Measurements from ENCODE around the gene STXBP1. TPM values are rescaled to one million over a fixed set of nuclear protein-coding genes. Genes with fewer than 3 reads are reported as not detected.

The STXBP1 gene
- total and polyA plus RNA-seq, 8 donors, result 5.2 to 77.7 (median 17.6) TPM

DNA sequence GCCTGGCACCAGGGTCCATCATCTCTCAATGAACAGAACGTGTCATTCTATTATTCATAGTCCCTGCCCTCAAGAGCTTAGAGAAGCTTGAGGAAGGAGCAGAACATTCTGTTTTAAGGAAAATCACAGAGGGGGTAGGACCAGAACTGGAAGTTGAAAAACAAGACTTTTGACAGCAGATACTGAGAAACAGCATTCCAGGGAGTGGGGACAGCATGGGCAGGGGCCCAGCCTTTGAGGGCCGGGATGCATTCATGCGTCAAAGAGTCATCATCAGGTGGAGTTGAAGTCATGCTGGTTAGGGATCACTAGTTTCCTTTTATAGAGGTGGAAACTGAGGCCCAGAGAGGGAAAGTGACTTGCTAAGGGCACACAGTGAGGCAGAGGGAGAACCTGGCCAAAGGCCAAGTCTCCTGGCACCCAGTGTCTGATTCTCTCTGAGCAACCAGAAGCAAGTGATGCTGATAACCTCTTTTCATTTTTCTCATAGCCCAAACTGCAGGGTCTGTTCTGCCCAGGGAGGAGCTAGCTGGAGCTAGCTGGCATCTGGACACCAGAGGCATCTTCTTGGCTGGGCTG is 41.5 kb upstream of the STXBP1 start:
- Histone ChIP-seq H3K27me3 (peaks cover 0 to 7% (median 0%) of the 10 kb centered on the region in 3 donors), H3K27ac (peak overlapping the region; percentile 97 to 99 (median 98)), H3K9me3 (no peaks in the 10 kb centered on the region), H3K36me3 (no peaks in the 10 kb centered on the region), H3K4me3 (no peak overlapping the region), H3K4me1 (peaks cover 66 to 79% (median 74%) of the 10 kb centered on the region in 4 donors)
- DNase-seq, result peak; percentile 43 to 53
- TF ChIP-seq EP300 (IDR thresholded peaks at IDR 0.05) (no peak), POLR2AphosphoS5 (IDR thresholded peaks at IDR 0.05) (peak in 1 of 3 donors; percentile 46)
- intact Hi-C loops (cut with DNase I; ENCODE audit: low total_unique reads), result no loop called here
- 70 to 78% (median 74%) methylated on average over 3 of the region's 3 CpGs for WGBS, 5 donors

DNA sequence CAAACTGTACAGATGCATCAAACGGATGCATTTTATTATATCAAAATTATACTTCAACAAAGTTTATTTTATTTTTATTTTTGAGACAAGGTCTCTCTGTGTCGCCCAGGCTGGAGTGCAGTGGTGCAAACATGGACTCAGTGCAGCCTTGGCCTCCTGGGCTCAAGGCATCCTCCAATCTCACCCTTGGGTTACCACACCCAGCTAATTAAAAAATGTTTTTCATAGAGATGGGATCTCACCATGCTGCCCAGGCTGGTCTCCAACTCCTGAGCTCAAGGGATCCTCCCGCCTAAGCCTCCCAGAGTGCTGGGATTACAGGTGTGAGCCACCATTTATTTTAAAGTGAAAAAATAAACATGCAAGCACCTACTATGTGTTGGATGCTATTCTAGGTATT is 40.1 kb upstream of the STXBP1 start:
- H3K27me3 ChIP-seq, result peaks cover 0 to 7% (median 0%) of the 10 kb centered on the region in 3 donors
- no peak for TF ChIP-seq POLR2AphosphoS5 (IDR thresholded peaks at IDR 0.05)
- no peak for TF ChIP-seq POLR2A (IDR thresholded peaks at IDR 0.05)
- TF ChIP-seq EP300 (IDR thresholded peaks at IDR 0.05), result no peak
- TF ChIP-seq, protein P1, sequence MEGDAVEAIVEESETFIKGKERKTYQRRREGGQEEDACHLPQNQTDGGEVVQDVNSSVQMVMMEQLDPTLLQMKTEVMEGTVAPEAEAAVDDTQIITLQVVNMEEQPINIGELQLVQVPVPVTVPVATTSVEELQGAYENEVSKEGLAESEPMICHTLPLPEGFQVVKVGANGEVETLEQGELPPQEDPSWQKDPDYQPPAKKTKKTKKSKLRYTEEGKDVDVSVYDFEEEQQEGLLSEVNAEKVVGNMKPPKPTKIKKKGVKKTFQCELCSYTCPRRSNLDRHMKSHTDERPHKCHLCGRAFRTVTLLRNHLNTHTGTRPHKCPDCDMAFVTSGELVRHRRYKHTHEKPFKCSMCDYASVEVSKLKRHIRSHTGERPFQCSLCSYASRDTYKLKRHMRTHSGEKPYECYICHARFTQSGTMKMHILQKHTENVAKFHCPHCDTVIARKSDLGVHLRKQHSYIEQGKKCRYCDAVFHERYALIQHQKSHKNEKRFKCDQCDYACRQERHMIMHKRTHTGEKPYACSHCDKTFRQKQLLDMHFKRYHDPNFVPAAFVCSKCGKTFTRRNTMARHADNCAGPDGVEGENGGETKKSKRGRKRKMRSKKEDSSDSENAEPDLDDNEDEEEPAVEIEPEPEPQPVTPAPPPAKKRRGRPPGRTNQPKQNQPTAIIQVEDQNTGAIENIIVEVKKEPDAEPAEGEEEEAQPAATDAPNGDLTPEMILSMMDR (IDR thresholded peaks at IDR 0.05), result no peak
- WGBS, 5 donors, result 86 to 92% (median 90%) methylated on average over 3 of the region's 3 CpGs
- H3K27ac ChIP-seq, result peak overlapping the region in 4 of 5 donors; percentile 87 to 99 (median 96)
- no peaks in the 10 kb centered on the region for H3K36me3 ChIP-seq
- no peak overlapping the region for H3K4me3 ChIP-seq
- peaks cover 64 to 78% (median 75%) of the 10 kb centered on the region in 4 donors for H3K4me1 ChIP-seq
- H3K9me3 ChIP-seq, result no peaks in the 10 kb centered on the region
- no peak for DNase-seq
- intact Hi-C loops (cut with DNase I; ENCODE audit: low total_unique reads), result no loop called here

DNA sequence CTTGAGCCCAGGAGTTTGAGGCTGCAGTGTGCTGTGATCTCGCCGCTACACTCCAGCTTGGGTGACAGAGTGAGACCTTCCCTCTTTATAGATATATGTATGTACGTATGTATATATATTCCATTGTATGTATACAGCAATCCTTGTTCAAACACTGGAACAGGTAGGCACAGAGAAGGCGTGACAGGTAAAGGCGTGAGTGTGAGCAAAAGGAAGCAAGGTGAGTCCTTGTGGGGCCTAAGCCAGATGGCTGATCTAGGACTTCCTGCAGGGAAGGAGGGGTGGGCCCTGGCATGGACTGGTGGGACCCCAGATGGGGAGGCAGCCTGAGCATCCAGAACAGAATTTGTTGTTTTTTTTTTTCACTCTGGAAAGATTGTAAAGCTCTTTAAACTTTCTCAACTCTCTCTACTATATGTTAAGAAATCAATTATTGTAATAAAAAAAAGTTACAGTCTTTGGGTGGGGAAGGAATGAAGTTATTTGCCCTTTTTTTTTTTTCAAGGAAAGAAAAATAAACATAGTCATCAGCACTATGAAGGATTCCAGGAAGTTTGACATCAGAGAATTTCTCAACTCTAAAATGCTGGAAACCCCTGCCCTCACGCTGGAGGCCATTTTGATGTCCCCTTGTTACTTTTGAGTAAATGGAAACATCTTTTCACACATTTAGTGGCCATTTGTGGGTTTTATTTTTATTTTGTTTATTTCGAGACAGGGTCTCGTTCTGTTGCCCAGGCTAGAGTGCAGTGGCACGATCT is 38.9 kb upstream of the STXBP1 start:
- TF ChIP-seq POLR2A (IDR thresholded peaks at IDR 0.05) (no peak), POLR2AphosphoS5 (IDR thresholded peaks at IDR 0.05) (peak in 1 of 3 donors; percentile 43), EP300 (IDR thresholded peaks at IDR 0.05) (no peak)
- TF ChIP-seq, protein P1 (IDR thresholded peaks at IDR 0.05), result no peak
- intact Hi-C loops (cut with DNase I; ENCODE audit: low total_unique reads), result no loop called here
- Histone ChIP-seq H3K27me3 (peaks cover 0 to 5% (median 0%) of the 10 kb centered on the region in 3 donors), H3K4me3 (no peak overlapping the region), H3K36me3 (no peaks in the 10 kb centered on the region), H3K9me3 (no peaks in the 10 kb centered on the region), H3K4me1 (peaks cover 69 to 85% (median 78%) of the 10 kb centered on the region in 4 donors), H3K27ac (peak overlapping the region; percentile 76 to 99 (median 93))
- 53 to 67% (median 59%) methylated on average over 9 of the region's 9 CpGs for WGBS, 5 donors
- DNase-seq, result peak in 1 of 2 donors; percentile 67

DNA sequence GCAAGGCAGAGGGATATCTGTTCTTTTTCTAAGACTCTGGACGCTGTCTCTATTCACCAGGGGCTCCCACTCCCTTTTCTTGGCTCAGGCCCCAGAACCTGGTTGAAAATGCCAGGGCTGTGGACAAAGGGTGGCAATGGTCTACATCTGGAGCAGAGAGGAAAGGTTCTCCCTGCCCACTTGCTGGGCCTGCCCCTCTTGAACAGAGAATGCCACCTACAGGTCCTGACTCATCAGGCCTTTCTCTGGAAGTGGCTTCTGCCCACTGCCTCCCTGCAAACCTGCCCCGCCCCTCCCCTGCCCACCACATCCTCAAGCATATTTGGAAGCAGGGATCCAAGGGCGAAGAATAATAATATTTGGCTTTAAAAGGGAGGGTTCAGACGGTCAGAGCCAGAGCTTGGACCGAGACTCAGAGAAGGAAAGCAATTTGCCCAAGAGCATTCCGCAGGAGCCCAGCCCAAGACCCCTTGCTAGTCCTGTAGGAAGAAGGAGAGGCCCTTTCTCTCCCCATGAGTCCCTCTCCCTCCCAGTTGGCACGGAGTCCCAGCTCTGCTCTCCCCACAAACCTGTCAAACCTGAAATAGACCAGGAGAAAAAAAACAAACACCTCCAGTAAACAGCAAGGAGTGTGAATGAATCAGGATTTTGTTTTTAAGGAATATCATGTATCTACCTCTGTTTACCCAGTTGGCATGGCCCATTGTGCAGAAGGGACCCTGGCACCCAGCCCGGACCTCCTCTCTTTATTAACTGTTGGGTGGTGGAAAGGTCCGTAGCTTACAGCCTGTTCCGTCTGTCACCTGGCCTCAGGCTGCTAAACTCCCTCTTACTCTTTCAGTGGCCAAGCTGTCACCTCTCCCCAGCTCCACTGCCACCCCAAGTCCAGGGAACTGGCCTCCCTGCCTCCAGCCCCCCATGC is 37.7 kb upstream of the STXBP1 start:
- peak; percentile 92 to 97 for DNase-seq
- Histone ChIP-seq H3K27ac (peak overlapping the region; percentile 87 to 99 (median 93)), H3K36me3 (no peaks in the 10 kb centered on the region), H3K9me3 (no peaks in the 10 kb centered on the region), H3K4me3 (no peak overlapping the region), H3K27me3 (no peaks in the 10 kb centered on the region), H3K4me1 (peaks cover 80 to 96% (median 88%) of the 10 kb centered on the region in 4 donors)
- WGBS, 5 donors, result 14 to 31% (median 22%) methylated on average over 10 of the region's 10 CpGs
- intact Hi-C loops (cut with DNase I; ENCODE audit: low total_unique reads), result no loop called here
- TF ChIP-seq POLR2AphosphoS5 (IDR thresholded peaks at IDR 0.05) (peak; percentile 14 to 72 (median 71)), EP300 (IDR thresholded peaks at IDR 0.05) (no peak)

Data from stomach (tissue), 9 donors.